ENCODE results near the gene SAMD7.

DNA sequence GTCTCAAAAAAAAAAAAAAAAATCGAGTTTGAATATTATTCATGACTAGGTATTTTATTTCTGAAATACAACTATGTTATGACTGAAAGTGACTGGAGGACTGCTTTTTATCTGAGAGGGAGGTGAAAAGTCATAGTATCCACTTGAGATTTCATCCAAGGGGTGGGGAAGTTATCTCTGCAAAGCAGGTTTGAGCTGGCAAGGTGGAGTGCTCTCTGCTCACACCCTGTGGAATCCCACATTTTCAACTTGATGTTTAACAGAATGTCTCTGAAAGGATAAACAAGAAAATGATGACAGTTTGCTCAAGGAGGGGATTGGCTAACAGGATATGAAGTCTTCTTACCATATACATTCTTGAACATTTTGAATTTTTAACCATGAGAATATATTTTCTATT, 27.9 kb downstream of the SAMD7 start:
- no peak for TF ChIP-seq POLR2A (IDR thresholded peaks at IDR 0.05; ENCODE audit: low read depth, low read length)
- no peak for TF ChIP-seq POLR2AphosphoS5 (IDR thresholded peaks at IDR 0.05; ENCODE audit: low read depth, low read length)
